H1 (cell line): ENCODE measurements around the gene LCLAT1. TPM values are rescaled to one million over a fixed set of nuclear protein-coding genes. Genes with fewer than 3 reads are reported as not detected.

Experiments used
- CTCF ChIA-PET: fragments of 300-600 bp; sonication (Branson Sonifier 250); formaldehyde crosslinking; loops from one replicate; lab custom pipeline; 2021; ENCODE audit not compliant: partially characterized antibody; lab: Charles Lee
- POLR2A ChIA-PET: fragments of 300-600 bp; sonication (Branson Sonifier 250); formaldehyde crosslinking; loops from one replicate; lab custom pipeline; 2021; ENCODE audit warnings: inconsistent platforms; ENCODE audit not compliant: partially characterized antibody; lab: Charles Lee
- DNase-seq, 2 experiments: peaks; one replicate each; pipeline versions ENCODE4 v3.0.0 to v3.0.0-alpha.2; 2010 to 2022; ENCODE audit warnings: low spot score in 2 of 2, low read depth in 1 of 2, mixed read lengths in 1 of 2
- FAIRE-seq: peaks from 2 replicates; lab custom pipeline; 2011; peaks lifted over from hg19 to GRCh38; lab: Jason Lieb, UNC
- H2AFZ ChIP-seq: 2 replicates; pipeline ENCODE4 v1.8.1; 2012; ENCODE audit warnings: low read length, inconsistent platforms
- H2AK5ac ChIP-seq: 2 replicates; pipeline ENCODE4 v1.6.1; 2013; ENCODE audit warnings: low read depth, low read length
- H2BK120ac ChIP-seq: replicated peaks from 2 replicates; pipeline ENCODE3; 2013; ENCODE audit warnings: low read depth, low read length, inconsistent platforms
- H2BK12ac ChIP-seq: 2 replicates; pipeline ENCODE4 v1.6.1; 2013; ENCODE audit warnings: low read depth, low read length
- H2BK15ac ChIP-seq: 2 replicates; pipeline ENCODE4 v1.6.1; 2013; ENCODE audit warnings: low read length
- H2BK20ac ChIP-seq: 2 replicates; pipeline ENCODE4 v1.6.1; 2013; ENCODE audit warnings: low read length
- H2BK5ac ChIP-seq: 2 replicates; pipeline ENCODE4 v1.6.1; 2013; ENCODE audit warnings: low read depth, low read length
- H3K14ac ChIP-seq: 2 replicates; pipeline ENCODE4 v1.6.1; 2013; ENCODE audit warnings: inconsistent platforms; ENCODE audit not compliant: insufficient read length
- H3K18ac ChIP-seq: 2 replicates; pipeline ENCODE4 v1.6.1; 2013; ENCODE audit warnings: low read length; ENCODE audit errors: extremely low read depth
- H3K23ac ChIP-seq: 2 replicates; pipeline ENCODE4 v1.6.1; 2013; ENCODE audit warnings: inconsistent platforms; ENCODE audit not compliant: insufficient read length
- H3K23me2 ChIP-seq: 2 replicates; pipeline ENCODE4 v1.6.1; 2013; ENCODE audit warnings: low read depth, low read length
- H3K27ac ChIP-seq: 2 replicates; pipeline ENCODE4 v1.6.1; 2011; ENCODE audit warnings: low read depth, low read length, inconsistent platforms
- H3K27me3 ChIP-seq, 4 experiments: replicated peaks in 1 of 4; 1 replicate in 1 of 4; 2 replicates in 3 of 4; pipeline versions ENCODE4 v1.6.1 to v1.8.1; 2011 to 2013; ENCODE audit warnings: low read length in 3 of 4, mild to moderate bottlenecking in 3 of 4, inconsistent platforms in 2 of 4, mixed read lengths in 2 of 4, moderate library complexity in 1 of 4; ENCODE audit not compliant: control insufficient read depth in 3 of 4, insufficient read depth in 3 of 4; ENCODE audit errors: extremely low read depth in 1 of 4
- H3K36me3 ChIP-seq, 4 experiments: 2 replicates each; pipeline versions ENCODE4 v1.6.1 to v1.8.1; 2011 to 2013; ENCODE audit warnings: mild to moderate bottlenecking in 4 of 4, low read length in 3 of 4, moderate library complexity in 2 of 4, control low read depth in 1 of 4, inconsistent platforms in 1 of 4; ENCODE audit not compliant: insufficient read depth in 4 of 4, control insufficient read depth in 2 of 4
- H3K4ac ChIP-seq: replicated peaks from 2 replicates; pipeline ENCODE3; 2013; ENCODE audit warnings: low read length, low read depth, mixed read lengths, inconsistent platforms; ENCODE audit not compliant: insufficient read length
- H3K4me1 ChIP-seq, 4 experiments: replicated peaks in 1 of 4; 1 replicate in 1 of 4; 2 replicates in 3 of 4; pipeline versions ENCODE4 v1.6.1 to v1.8.1; 2011 to 2013; ENCODE audit warnings: low read length in 3 of 4, inconsistent platforms in 2 of 4, mixed read lengths in 1 of 4; ENCODE audit not compliant: insufficient read depth in 4 of 4, control insufficient read depth in 3 of 4
- H3K4me2 ChIP-seq, 2 experiments: 2 replicates each; pipeline versions ENCODE4 v1.6.1 to v1.8.1; 2011 to 2013; ENCODE audit warnings: low read depth in 2 of 2, low read length in 2 of 2, control low read depth in 1 of 2, inconsistent platforms in 1 of 2, mild to moderate bottlenecking in 1 of 2; ENCODE audit not compliant: insufficient read depth in 1 of 2
- H3K4me3 ChIP-seq, 4 experiments: fragments of 200-600, 300-600 bp in 1 of 4; sonication (generic), shearing (Covaris generic), sonication (Bioruptor Twin) in 1 of 4; 2 replicates each; pipeline versions ENCODE4 v1.5.1 to v1.8.1; 2011 to 2016; ENCODE audit warnings: low read length in 4 of 4, low read depth in 3 of 4, control low read depth in 2 of 4, inconsistent platforms in 2 of 4, mild to moderate bottlenecking in 2 of 4, mixed read lengths in 1 of 4, moderate library complexity in 1 of 4; ENCODE audit not compliant: insufficient read depth in 2 of 4; ENCODE audit errors: extremely low read depth in 1 of 4
- H3K56ac ChIP-seq: replicated peaks from 2 replicates; pipeline ENCODE3; 2013; ENCODE audit warnings: low read depth, mild to moderate bottlenecking, mixed read lengths, low read length, inconsistent platforms; ENCODE audit not compliant: insufficient read length
- H3K79me1 ChIP-seq: 2 replicates; pipeline ENCODE4 v1.6.1; 2013; ENCODE audit warnings: low read depth, low read length, control low read depth
- H3K79me2 ChIP-seq, 2 experiments: 2 replicates each; pipeline versions ENCODE4 v1.6.1 to v1.8.1; 2012 to 2013; ENCODE audit warnings: low read length in 2 of 2, mild to moderate bottlenecking in 2 of 2, inconsistent platforms in 1 of 2; ENCODE audit not compliant: insufficient read depth in 2 of 2, control insufficient read depth in 1 of 2
- H3K9ac ChIP-seq, 4 experiments: replicated peaks in 1 of 4; 1 replicate in 1 of 4; 2 replicates in 3 of 4; pipeline versions ENCODE4 v1.6.1 to v1.8.1; 2011 to 2013; ENCODE audit warnings: low read depth in 3 of 4, low read length in 3 of 4, control low read depth in 2 of 4, mild to moderate bottlenecking in 2 of 4, moderate library complexity in 2 of 4, inconsistent platforms in 1 of 4; ENCODE audit errors: extremely low read depth in 1 of 4
- H3K9me3 ChIP-seq, 2 experiments: 2 replicates each; pipeline versions ENCODE4 v1.6.1 to v1.8.1; 2012 to 2013; ENCODE audit warnings: mild to moderate bottlenecking in 2 of 2, moderate library complexity in 2 of 2, control low read depth in 1 of 2, inconsistent platforms in 1 of 2, low read depth in 1 of 2, low read length in 1 of 2, mixed read lengths in 1 of 2; ENCODE audit not compliant: insufficient read depth in 2 of 2
- H4K20me1 ChIP-seq, 2 experiments: replicated peaks in 1 of 2; 2 replicates each; pipeline versions ENCODE3 to v1.8.1; 2011 to 2013; ENCODE audit warnings: inconsistent platforms in 2 of 2, low read length in 2 of 2, mild to moderate bottlenecking in 1 of 2; ENCODE audit not compliant: insufficient read depth in 2 of 2, control insufficient read depth in 1 of 2
- H4K5ac ChIP-seq: 2 replicates; pipeline ENCODE4 v1.6.1; 2013; ENCODE audit warnings: low read length, low read depth, mixed read lengths, inconsistent platforms; ENCODE audit not compliant: insufficient read length
- H4K8ac ChIP-seq: 2 replicates; pipeline ENCODE4 v1.8.0; 2013; ENCODE audit warnings: mild to moderate bottlenecking, moderate library complexity, low read length, inconsistent platforms; ENCODE audit not compliant: insufficient read depth; ENCODE audit errors: extremely low read depth
- H4K91ac ChIP-seq: replicated peaks from 2 replicates; pipeline ENCODE3; 2013; ENCODE audit warnings: low read length, mixed read lengths, inconsistent platforms; ENCODE audit not compliant: insufficient read length
- KDM5A ChIP-seq: fragments of 200-600 bp; IDR thresholded peaks from 2 replicates; pipeline ENCODE4 v1.7.1; 2012; ENCODE audit warnings: mild to moderate bottlenecking, low read length, inconsistent platforms, mixed read lengths
- WGBS, 2 experiments: shearing (Covaris generic) in 1 of 2; methylation state at CpG; one replicate each; pipeline versions ENCODE4 v1.1.6 to v1.1.7; 2013 to 2015; ENCODE audit warnings: low lambda C conversion rate in 2 of 2, mixed read lengths in 2 of 2, inconsistent platforms in 1 of 2, low coverage in 1 of 2, missing lambda C conversion rate in 1 of 2; ENCODE audit not compliant: insufficient replicate concordance in 2 of 2, insufficient coverage in 1 of 2, insufficient read length in 1 of 2; ENCODE audit errors: extremely low coverage in 1 of 2, missing lambda C conversion rate in 1 of 2; 5-methylcytosine and 5-hydroxymethylcytosine counted together
- polyA plus RNA-seq, 7 experiments: library from polyadenylated mRNA; depleted of rRNA in 3 of 7; stranded (reverse) in 5 of 7; unstranded in 2 of 7; fragments of >200 nt in 5 of 7; fragments of 200-250 nt in 2 of 7; gene quantifications; 1 replicate in 5 of 7; 2 replicates in 1 of 7; 4 replicates in 1 of 7; pipeline versions ENCODE4 v1.2.1 to v1.2.3, GENCODE V29; 2011 to 2013; ENCODE audit warnings: missing spikeins in 2 of 7, mixed read lengths in 2 of 7
- total RNA-seq: library from RNA; stranded (reverse); fragmentation: NEBNext Ultra II Directional; extraction: Animal tissue kit (Norgen Biotek cat#: 25700); gene quantifications from 2 replicates; pipeline ENCODE4 v1.2.1, GENCODE V29; 2021

LCLAT1 gene
- total and polyA plus RNA-seq, 2 of the 8 experiments (the other 6 are each of a cell fraction or from before 2014, with no cell fraction given), result 7.6 to 22.0 TPM

DNA sequence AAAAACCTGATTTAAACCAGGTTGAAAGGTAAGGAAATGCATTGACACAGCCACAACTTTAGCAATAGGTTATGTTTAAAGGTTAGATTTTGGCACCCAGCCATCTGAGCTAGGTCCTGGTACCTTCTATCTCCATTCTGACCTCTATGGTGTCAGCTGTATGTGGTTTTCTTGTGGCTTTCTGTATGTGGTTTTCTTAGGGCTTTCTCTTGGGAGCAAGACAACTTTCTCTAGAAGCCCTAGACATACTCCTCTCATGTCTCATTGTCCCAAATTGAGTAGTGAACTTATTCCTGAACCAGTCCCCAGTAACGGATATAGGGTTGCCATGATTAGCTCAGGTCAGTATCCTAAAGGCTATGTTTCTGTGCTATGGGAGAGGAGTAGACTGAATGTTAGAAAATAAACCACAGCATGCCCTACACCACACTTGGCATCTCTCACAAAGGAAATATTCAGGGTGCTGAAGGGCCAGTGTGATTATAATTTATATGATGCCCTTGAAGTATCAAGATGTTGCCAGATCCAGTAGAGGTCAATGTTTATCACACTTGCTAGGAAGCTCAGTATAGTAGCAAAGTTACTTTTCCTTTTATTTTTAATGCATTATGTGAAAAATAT is 184.1 kb downstream of the LCLAT1 start:
- Histone ChIP-seq H3K14ac (no peak overlapping the region), H4K20me1 (no peaks in the 10 kb centered on the region), H2BK15ac (no peak overlapping the region), H2BK120ac (no peak overlapping the region), H4K5ac (no peak overlapping the region), H3K27me3 (no peaks in the 10 kb centered on the region), H2AK5ac (no peak overlapping the region), H3K23me2 (no peaks in the 10 kb centered on the region), H2BK12ac (no peak overlapping the region), H3K79me1 (no peaks in the 10 kb centered on the region), H3K4ac (no peak overlapping the region), H3K9ac (no peak overlapping the region), H3K27ac (no peak overlapping the region), H3K23ac (no peak overlapping the region), H3K4me2 (no peak overlapping the region), H3K18ac (no peak overlapping the region), H3K56ac (no peak overlapping the region), H4K91ac (no peak overlapping the region), H3K36me3 (no peaks in the 10 kb centered on the region), H4K8ac (no peak overlapping the region), H2AFZ (no peak overlapping the region), H3K4me3 (no peak overlapping the region), H3K79me2 (no peaks in the 10 kb centered on the region), H3K9me3 (no peaks in the 10 kb centered on the region), H2BK5ac (no peak overlapping the region), H2BK20ac (no peak overlapping the region), H3K4me1 (peaks cover 0 to 5% (median 2%) of the 10 kb centered on the region in 4 experiments; a peak in 1 of 7 replicates)
- POLR2A ChIA-PET, result interaction anchor here (2.6 kb wide), 1 partner anchor 9 kb away, joined by 7 read pairs; no protein-coding TSS in a partner anchor
- no peak for FAIRE-seq
- WGBS, 2 experiments, result 41% methylated on average over 1 of the region's 1 CpG; no CpG with 5 or more reads in 1 of the 2 experiments
- CTCF ChIA-PET, result interaction anchor here (1.0 to 1.3 kb wide), 3 partner anchors 9 to 392 kb away, joined by 3 to 5 read pairs (median 3); no protein-coding TSS in a partner anchor
- DNase-seq, result no peak
- no peak for TF ChIP-seq KDM5A
